NCI-H187 (cell line): ENCODE measurements around the gene ZNF804B.

Source experiments
- DNase-seq, 2 experiments: peaks; one replicate each; lab custom pipeline; 2025; lab: John Stamatoyannopoulos, UW

Gene ZNF804B

GRCh38 chr7:88835147-88835728, 75.7 kb downstream of the ZNF804B start:
- no peak for DNase-seq

GRCh38 chr7:88842201-88842600, 82.7 kb downstream of the ZNF804B start:
- no peak for DNase-seq

- no peak for DNase-seq
Observed at GRCh38 chr7:88845091-88845490, 85.6 kb downstream of the ZNF804B start.

- no peak for DNase-seq
Observed at GRCh38 chr7:88851220-88851619, 91.7 kb downstream of the ZNF804B start.

- DNase-seq, result no peak
Observed at GRCh38 chr7:88859288-88859687, 99.8 kb downstream of the ZNF804B start.

GRCh38 chr7:88866265-88866863, 106.9 kb downstream of the ZNF804B start:
- no peak for DNase-seq

GRCh38 chr7:88867158-88867557, 107.7 kb downstream of the ZNF804B start:
- DNase-seq, result no peak

- no peak for DNase-seq
Observed at GRCh38 chr7:88868456-88868855, 109.0 kb downstream of the ZNF804B start.

- DNase-seq, result no peak
Observed at GRCh38 chr7:88881136-88881535, 121.6 kb downstream of the ZNF804B start.

GRCh38 chr7:88885131-88885530, 125.6 kb downstream of the ZNF804B start:
- DNase-seq, result no peak

GRCh38 chr7:88888684-88889083, 129.2 kb downstream of the ZNF804B start:
- no peak for DNase-seq

GRCh38 chr7:88910516-88910915, 151.0 kb downstream of the ZNF804B start:
- no peak for DNase-seq

- no peak for DNase-seq
Observed at GRCh38 chr7:88912852-88913251, 153.4 kb downstream of the ZNF804B start.

- DNase-seq, result no peak
Observed at GRCh38 chr7:88915615-88916014, 156.1 kb downstream of the ZNF804B start.

GRCh38 chr7:88919478-88920131, 160.1 kb downstream of the ZNF804B start:
- DNase-seq, result no peak

GRCh38 chr7:88922944-88923343, 163.4 kb downstream of the ZNF804B start:
- no peak for DNase-seq

- DNase-seq, result no peak
Observed at GRCh38 chr7:88928276-88928675, 168.8 kb downstream of the ZNF804B start.

- DNase-seq, result no peak
Observed at GRCh38 chr7:88929719-88930118, 170.2 kb downstream of the ZNF804B start.

GRCh38 chr7:88933285-88933684, 173.8 kb downstream of the ZNF804B start:
- no peak for DNase-seq

GRCh38 chr7:88942815-88943501, 183.5 kb downstream of the ZNF804B start:
- no peak for DNase-seq

GRCh38 chr7:88951826-88952225, 192.3 kb downstream of the ZNF804B start:
- DNase-seq, result no peak

- no peak for DNase-seq
Observed at GRCh38 chr7:88964418-88964817, 204.9 kb downstream of the ZNF804B start.

GRCh38 chr7:88965371-88965770, 205.9 kb downstream of the ZNF804B start:
- DNase-seq, result no peak
